DLD1 (cell line): ENCODE data around the gene RRP36.
"Not testable (repeated sequence)": the region's sequence is repeated elsewhere in the genome, so short reads cannot be mapped to it uniquely, and the experiment has no call there.

Experiments
- in situ Hi-C: cut with HindIII; loops from 2 replicates; pipeline ENCODE4 v1.10.0; 2017; ENCODE audit warnings: low sequenced_read_pairs

RRP36 gene, protein sequence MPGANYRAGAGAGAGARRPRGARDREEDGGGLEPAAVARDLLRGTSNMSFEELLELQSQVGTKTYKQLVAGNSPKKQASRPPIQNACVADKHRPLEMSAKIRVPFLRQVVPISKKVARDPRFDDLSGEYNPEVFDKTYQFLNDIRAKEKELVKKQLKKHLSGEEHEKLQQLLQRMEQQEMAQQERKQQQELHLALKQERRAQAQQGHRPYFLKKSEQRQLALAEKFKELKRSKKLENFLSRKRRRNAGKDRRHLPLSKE

DNA sequence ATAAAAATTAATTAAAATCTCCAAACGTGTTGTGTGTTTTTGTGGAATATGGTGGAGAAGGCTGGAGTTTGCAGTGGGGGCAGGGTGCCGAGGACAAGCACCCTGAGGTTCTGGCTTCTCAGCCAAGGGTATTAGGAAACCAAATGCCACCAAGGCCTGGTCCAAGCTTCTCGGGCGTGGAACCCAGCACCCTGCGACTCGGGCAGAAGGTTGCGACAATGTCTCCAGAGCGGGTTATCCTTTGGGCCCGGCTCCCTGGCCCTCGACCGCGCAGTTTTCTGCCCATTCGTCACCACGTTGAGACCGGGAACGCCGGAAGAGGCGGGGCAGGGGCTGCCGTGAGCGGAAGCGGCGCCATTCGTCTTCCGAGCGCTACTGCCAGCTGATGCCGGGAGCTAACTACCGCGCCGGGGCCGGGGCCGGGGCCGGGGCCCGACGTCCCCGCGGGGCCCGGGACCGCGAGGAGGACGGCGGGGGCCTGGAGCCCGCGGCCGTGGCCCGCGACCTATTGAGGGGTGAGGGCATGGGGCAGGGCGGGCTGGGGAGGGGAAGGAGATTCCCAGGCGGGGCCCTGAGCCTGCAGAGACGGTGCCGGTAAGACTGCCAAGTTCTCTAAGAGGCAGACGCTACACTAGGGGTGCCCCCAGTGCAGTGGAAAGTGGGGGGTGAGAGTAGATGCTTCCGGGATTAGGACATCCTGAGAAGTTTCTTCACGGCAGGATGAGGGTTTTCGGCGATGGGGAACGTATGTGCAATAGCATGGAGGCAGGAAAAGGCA is at the start of gene RRP36:
TSS of gene RRP36 (plus strand) at position 354 of the 778 bp plus-strand sequence. CDS start at position 386, 32 bp downstream.
- in situ Hi-C loops: no loop called here

DNA sequence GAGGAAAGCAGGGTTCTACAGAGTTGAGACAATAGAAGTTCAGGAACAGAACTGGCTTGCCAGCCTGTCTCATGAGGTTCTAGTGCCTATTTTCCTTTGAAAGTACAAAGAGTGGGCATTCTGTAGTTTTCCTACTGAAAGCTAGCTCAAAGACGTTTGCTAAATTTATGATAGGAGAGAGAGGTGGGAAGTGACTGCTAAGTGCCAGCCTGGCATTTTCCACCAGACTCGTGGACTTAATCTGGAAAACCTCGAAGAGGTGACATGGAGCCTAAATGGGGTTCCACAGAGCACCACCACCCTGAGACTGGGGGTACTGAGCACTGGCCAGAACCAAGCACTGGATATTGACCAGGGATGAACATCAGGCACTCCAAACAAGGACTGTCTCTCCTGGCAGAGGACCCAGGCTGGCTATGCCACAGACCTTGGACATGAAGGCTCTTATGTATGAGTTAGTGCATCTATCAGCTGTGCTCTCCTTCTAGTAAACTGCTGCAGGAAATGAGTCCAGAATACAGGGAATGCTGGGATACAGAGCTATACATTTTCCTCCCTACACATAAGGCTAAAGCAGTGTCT is 49.6 kb upstream of the RRP36 start:
- in situ Hi-C loops: no loop called here

DNA sequence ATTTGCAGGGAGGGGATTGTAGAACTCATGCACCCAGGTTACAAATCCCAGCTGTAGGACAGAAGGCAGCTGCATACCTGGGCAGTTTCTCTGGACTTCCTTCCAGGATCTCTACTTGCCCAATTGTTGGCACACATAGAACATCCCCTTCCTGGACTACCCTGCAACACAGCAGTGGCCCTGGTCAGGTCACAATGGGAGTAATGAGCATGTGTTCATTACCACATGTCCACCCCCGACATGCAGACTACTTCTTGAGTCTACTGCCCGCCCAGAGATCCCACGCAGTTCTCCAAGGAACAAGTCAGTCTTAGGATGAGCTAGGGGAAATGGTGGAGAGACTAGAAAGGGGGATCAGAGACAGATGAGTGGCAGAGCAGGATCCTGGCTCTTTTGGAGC is 47.5 kb upstream of the RRP36 start:
- in situ Hi-C loops: no loop called here

DNA sequence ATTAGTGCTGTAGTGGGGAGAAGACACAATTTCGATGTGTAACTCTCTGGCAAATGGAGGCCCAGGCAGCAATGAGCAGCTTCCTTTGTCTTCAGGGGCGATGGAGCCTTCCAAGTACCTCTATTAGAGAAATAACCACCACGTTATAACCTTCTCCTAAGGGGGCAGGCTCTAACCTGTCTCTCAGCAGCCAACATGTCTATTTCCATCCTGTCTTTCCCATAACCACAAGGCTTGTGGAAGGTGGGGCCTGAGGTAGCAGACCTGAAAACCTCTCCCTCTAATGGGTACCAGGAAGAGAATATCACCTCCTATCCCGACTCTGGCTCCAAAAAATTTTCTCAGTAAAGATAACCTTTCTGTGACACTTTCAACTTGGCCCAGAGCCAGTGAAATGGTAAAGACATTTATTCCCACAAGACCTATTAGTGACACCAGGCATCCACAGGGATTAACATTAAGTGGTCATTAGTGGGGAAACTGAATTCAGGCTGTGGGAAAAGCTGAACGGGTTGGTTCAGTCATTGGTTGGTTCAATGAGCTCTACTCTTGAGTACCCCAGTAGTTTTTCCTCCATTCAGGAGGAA is 46.4 kb upstream of the RRP36 start:
- in situ Hi-C loops: no loop called here

DNA sequence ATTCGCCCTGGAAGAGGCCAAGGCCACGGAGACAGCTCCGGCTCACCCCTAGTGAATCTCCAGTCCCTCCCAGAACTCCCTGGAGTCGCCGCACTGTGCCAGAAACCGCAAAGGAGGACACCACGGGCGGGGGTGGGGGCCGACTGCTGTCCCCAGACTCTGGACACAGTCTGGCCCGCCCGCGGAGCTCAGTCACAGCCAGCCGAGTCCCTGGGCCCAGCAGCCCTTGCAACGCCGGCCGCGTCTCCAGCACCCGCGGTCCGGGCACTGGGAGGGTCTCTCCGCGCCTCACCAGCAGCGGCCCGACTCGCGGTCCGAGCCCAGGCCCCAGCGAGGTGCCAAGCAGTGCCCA is 43.0 kb upstream of the RRP36 start:
- in situ Hi-C loops: no loop called here

DNA sequence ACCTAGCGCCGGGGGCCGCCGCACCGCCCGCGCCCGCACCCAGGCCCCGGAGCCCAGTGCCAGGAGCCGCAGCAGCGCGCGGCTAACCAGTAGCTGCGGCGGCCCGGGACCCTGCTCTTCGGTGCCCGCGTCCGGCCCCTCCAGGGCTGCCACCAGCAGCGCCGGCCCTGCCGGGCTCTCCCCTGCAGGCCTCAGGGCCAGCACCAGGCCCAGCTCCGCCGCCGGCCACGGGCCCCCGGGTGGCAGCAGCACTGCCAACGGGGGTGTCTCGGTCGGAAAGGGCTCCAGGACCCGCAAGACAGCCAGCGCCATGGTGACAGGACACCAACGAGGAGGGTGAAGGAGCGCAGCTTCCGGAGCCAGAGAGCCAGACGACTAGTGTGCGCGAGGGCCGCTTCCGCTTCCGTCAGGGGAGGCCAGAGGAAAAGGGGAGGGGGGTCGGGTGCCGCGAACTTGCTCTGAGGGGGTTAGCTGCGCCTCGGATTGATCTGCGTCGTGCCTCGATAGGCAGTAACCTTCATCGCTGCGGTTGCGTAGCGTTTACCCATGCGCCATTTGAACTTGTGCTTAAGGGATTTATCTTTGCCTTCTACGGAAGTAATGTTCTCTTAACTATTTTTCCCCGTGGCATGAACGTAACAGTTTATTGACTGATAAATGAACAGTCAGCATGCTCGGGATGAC is 42.4 kb upstream of the RRP36 start, which contains the start of gene PEX6:
TSS of gene PEX6 (minus strand) at position 343 of the 684 bp plus-strand sequence. CDS start at position 312, 31 bp downstream.
- in situ Hi-C loops: no loop called here

DNA sequence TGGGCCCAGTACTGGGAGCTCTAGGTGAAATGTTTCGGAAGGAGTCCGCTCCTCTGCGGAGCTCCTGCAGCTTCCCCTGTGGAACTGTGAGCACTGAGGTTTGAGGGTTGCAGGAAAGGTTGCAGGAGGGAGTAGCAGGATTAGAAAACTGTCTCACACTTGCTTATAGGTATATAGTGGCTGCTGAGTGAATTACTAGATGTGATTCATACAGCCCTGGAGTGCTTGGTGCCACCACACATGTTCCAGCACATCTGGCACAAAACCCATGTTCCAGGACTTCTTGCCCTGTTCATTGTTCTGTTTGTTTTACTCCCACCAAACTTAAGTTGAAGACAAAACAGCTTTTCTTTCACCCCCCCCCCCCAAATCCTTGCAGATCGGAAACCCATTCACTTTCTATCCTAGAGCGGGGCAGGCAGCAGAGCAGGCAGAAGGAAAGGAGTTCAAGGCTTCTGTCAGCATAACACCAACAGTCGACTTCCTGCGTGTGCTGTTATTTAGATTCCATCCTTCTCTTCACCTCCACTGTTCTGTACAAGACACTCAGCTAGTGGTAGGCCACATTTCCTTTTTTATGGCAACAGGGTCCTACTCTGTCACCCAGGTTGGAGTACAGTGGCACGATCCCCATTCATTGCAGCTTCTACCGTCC is 41.8 kb upstream of the RRP36 start:
- in situ Hi-C loops: no loop called here

DNA sequence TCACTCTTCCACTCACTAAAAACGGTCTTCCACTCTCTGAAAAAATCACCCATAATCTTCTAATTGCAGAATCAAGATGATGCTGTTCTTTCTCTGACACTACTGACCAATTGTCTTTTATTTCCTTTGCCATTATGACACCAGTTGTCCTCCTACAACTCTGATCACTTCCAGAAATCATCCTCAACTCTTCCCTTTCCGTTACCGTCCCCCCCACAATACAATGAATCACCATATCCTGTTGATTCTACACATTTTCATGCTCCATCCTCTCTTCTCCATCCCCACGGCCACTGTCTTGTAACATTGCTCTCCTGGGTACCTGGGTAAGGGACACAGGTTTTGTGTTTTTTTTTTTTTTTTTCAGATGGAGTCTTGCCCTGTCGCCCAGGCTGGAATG is 39.6 kb upstream of the RRP36 start:
- in situ Hi-C loops: no loop called here

DNA sequence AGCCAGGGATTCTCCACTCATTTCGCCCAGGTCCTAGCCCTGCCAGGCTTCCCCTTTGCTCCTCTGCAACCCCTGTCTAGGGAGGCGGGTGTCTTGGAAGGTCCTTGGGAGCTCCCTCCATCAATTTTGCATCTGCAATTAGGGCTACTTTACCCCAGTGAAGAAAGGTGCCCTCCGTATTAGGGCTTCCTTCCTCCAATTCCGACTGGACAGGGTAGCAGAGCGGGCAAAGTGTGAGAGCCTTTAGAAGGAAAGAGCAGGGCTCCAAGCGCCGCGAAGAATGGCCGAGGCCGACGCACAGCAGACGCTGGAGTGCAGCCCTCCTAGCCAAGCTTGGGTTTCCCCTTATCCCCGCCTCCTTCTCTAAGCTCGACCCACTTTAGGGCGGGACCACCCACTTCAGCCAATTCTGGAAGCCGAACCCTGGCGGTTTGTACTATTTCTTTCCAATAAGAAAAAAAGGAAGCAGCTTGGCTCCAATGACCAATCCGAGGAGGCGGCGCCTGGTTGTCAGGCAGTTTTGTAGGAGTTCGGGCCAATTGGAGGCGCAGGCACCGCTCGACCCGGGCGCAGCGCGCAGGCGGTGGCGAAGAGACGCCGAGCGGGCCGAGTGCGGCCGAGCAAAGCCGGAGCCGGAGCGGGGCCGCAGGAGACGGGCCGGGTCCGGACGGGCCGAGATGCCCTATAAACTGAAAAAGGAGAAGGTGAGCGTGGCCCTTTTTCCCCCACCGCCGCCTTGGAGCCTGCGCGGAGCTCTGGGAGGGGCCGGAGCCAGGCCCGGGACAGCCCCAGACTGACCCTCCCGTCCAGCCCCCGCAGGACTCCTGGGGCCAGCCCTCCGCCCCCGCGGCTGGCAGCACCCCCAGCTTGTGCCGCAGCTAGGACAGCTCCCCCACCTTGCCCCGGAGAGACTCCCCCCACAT is 37.2 kb upstream of the RRP36 start, which contains the start of gene PPP2R5D:
TSS of gene PPP2R5D (plus strand) at position 570 of the 923 bp plus-strand sequence. CDS start at position 678, 108 bp downstream.
- in situ Hi-C loops: no loop called here

DNA sequence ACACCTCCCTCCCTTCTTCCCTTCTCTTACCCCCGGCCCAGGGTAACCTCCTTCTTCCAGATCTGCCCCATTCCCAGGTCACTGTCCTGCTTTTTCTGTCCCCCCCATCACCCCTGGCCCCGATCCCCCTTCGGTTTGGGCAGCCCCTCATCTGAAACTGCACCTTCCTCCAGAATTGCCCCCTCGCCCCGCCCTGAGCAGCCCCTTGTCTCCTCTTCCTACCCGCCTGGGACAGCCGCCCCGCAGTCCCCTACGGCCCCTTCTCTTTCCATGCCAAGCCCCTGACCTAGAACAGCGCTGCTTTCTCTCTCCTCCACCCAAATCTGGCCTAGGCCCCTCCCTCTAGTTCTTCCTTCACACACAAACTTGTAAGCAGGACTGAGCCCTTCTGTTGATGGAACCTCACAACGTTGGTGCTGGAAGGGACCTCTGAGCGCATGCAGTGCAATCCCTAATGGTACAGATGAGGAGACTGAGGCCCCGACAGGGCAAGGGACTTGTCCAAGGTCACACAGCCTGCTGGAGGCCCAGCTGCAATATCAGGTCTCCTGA is 36.4 kb upstream of the RRP36 start:
- in situ Hi-C loops: no loop called here

DNA sequence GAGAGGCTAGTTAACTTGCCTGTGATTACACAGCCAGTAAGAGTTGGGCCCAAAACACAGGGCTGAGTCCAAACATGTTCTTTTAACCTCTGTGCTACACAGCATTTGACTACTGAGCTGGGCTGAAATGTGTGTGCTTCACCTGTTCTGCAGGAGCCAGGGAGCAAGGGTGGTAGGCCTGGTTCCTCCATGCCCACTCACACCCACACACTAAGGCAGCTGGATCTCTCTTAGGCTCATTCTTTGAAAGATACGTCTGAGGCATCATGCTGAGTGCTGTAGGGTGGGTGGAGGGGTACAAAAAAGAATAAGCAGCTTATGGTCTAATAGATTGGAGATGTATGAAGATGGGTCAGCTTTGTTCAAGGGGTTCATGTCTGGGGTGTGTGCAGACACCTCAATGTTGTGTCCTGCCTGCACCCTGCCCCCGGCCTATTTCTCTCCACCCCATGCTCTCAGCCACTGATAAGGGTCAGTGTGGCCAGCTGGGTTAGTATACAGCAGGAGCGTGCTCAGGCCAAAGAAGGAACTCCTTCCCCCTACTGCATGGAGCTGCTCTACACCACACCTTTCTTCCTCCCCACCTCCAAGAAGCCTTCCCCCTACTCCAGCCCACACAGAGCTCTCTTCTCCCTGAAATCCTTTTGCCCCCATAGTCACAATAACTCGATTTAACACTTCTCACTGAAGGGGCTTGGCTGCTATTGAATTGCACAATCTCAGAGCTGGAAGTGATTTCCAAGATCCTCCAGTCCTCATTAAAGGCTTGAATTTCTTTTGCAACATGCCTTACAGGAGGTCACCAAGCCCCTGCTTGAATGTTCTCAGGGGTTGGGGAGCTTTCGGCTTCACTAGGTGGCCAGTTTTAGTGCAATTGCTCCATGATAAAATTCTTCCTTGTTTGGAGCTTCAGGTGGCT is 33.6 kb upstream of the RRP36 start:
- in situ Hi-C loops: no loop called here

DNA sequence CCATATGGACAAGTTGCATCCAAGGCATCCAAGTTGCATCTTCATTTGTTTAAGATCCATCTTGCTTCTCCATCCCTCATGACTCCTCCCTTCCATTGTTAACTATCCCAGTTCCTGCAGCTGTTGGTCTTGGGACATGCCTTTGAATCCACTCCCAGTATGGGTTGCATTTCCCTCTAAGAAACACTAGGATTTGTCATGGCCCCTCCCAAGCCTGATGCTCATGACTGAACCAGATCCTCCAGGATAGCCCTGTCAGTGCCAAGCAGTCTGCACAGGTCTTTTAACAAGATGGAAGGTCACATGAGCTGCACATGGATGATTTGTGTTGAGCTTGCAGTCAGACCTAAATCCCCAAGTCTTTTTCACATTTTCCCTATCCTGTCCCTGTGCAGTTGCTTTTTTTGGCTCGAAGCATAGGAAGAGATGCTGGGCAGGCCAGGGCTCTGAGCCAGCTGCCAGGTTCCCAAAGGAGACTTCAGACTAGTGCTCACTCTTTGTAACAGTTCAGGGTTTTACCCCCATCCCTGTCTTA is 32.9 kb upstream of the RRP36 start:
- in situ Hi-C loops: no loop called here

DNA sequence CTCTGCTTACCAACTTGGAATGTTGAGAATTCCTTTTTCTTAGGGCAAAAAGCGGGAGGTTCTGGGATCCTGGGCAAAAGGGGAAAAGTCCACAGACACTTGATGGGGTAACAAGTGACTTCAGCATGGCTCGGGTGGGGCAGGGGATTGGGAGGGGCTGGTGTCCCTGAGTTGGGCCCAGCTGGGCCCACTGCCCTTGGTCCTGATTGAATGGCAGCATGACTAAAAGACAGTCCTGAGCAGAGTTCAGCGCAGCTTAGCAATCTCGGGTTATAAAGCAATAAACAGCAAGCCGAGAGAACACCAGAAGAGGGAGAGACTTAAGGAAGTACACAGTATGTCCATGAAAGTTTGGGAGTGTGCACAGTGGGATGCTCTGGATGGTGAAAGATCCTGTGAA is 31.5 kb upstream of the RRP36 start:
- in situ Hi-C loops: no loop called here

DNA sequence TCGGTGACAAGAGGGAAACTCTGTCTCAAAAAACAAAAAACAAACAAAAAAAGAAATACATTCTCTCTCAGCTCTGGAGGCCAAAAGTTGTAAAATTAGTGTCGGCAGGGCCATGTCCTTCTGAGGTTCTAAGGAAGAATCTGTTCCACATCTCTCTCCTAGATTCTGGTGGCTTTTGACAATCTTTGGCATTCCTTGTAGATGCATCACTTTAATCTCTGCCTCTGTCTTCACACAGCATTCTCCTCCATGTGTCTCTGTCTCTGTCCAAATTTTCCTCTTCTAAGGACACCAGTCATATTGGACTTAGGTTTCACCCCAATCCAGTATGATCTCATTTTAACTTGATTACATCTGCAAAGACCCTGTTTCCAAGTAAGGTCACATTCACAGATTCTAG is 28.0 kb upstream of the RRP36 start:
- in situ Hi-C loops: no loop called here

DNA sequence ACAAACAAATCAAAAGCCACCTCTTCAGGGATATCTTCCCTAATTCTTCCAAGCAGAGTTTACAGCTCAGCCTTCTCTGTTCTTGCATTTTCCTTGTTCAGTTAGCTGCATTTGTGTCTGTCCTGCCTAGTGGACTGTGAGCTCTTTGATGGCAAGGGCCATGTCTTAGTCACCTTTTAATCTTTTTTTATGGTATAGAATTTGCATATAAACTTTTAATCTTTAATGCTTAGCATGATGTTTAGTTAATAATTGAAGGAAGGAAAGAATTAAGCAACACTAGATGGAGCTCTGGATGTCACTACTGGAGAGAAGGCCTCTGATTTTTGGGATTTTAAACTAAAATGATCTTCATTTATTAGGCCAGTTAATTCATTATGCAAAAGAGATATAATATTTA is 24.9 kb upstream of the RRP36 start:
- in situ Hi-C loops: no loop called here

DNA sequence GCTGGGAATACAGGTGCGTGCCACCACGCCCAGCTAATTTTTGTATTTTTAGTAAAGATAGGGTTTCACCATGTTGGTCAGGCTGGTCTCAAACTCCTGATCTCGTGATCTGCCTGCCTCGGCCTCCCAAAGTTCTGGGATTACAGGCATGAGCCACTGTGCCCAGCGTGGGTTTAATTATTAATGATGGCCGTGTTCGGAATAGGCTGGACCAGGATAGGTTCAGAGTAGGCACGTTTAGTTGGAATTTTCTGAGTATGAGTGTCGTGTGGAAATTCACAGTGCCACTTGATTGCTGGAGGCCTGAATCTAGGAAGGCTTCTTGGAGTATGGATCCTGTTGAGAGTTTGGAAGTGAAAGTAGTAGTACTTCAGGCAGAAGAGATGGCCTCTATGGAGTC is 23.2 kb upstream of the RRP36 start:
- in situ Hi-C loops: not testable (repeated sequence)

DNA sequence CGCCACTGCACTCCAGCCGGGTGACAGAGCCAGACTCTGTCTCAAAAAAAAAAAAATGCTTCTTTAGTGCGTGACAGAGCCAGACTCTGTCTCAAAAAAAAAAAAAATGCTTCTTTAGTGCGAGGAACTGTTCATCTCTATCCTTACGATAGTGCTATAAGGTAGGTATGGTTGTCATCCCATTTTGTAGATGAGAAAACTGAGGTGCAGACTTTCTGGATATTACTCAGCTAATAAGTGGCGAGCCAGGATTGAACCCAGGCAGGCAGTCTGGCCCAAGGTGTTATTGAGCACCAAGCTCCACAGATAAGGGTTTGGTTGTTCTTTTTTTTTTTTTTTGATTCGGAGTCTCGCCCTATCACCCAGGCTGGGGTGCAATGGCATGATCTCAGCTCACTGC is 19.6 kb upstream of the RRP36 start:
- in situ Hi-C loops: no loop called here

DNA sequence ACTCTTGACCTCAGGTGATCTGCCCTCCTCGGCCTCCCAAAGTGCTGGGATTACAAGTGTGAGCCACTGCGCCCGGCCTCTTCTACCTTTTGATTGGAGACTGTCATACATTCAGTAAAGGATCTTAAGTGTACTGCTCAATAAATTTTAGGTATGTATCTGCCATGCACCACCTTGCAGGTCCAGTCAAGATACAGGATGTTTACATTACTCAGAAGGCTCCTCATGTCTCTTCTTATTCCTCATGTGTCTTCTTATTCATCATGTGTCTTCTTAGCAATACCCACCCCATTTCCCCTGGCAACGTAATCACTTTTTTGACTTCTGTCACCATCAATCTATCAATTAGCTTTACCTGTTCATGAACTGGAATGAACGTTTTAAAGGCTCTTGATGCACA is 15.6 kb upstream of the RRP36 start:
- in situ Hi-C loops: no loop called here
